GM21825 (cell line): ENCODE data around the gene FNTB.
"Not testable (repeated sequence)": the region's sequence is repeated elsewhere in the genome, so short reads cannot be mapped to it uniquely, and the experiment has no call there.

Source experiments
- ATAC-seq: cut with Tn5 transposase; IDR thresholded peaks from one replicate; pipeline ENCODE4 v1.9.1; 2021; ENCODE audit warnings: mild to moderate bottlenecking, moderate library complexity; ENCODE audit not compliant: unreplicated experiment

FNTB gene

DNA sequence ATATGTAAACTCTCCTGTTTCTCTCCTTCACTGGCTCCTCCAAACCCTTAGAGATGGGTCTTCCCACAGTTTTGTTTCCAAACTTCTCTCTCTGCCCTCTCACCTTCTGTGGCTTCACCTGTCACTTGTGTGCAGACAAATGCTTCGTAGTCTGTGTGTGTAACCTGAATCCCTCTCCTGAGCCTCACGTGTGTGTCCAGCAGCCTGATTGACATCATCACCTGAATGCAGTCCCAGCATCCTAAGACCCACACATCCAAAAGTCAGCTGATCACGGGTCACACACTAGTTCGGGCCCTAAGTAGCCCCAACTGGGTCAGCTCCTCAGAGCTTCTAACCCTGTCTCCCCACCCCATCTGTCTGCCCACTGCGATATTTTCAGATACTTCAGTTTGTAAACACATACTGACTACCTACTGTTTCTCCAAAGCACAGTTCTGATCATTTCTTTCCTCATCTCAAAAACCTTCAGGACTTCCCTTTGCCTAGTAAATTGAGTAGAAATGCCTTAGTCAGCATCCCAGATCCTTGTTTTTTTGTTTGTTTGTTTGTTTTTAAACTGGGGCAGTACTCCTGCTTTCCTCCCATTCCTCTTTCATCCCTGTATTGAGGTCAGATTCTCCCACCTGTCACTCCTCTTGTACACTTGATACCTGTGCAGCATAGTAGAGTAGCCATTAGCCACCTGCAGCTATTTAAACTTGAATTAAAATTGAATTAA, 23.7 kb downstream of the FNTB start:
- no peak for ATAC-seq

DNA sequence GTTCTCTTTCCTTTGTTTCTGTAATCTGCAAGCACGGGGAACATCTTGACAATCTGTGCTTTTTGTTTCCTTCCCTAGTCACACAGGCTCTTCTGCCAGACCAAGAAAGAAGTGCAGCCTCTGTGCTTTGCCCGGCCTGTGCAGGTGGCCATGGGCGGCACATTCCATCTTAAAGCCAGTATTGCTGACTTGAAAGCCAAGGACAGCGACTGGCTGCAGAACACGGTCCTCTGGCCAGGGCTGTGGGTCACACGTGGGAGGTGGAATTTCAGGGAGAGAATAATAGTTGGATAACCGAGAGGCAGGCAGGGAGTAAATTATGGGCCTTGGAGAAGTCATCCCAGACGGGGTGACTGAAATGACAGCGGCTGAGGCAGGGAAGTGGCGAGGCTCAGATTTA, 24.8 kb downstream of the FNTB start:
- ATAC-seq: no peak

DNA sequence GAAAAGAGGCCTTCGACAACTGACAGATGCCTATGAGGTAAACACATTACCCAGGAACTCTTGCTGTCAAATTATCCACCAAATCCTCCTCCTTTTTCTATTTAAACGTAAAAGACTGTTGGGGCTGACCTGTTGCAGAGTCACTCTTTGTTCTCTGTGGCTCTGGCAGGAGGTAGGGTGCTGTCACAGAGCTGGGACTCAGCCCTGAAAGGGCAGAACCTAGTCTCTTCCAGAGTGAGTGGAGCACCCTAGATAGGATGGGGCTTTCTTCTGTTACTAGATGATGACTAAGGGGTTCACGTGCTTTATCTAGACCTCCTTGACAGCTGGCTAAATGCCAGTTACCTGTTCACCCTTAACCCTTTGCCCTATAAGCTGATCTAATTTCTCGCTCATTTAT, 25.7 kb downstream of the FNTB start:
- no peak for ATAC-seq

DNA sequence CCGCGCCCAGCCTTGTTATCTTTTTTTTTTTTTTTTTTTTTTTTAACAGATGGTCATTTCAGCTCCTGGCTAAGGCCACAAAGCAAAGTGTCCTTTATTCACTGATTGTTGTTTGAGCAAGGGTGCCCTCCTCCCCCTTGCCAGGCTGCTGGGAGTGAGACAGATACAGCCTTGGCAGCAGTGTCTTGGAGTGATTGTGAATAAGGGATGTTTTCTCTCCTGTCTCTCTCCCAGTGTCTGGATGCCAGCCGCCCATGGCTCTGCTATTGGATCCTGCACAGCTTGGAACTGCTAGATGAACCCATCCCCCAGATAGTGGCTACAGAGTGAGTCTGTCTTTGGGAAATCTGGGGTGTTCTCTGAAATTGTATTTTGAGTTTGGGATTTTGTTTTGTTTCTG, 28.7 kb downstream of the FNTB start:
- ATAC-seq: no peak

DNA sequence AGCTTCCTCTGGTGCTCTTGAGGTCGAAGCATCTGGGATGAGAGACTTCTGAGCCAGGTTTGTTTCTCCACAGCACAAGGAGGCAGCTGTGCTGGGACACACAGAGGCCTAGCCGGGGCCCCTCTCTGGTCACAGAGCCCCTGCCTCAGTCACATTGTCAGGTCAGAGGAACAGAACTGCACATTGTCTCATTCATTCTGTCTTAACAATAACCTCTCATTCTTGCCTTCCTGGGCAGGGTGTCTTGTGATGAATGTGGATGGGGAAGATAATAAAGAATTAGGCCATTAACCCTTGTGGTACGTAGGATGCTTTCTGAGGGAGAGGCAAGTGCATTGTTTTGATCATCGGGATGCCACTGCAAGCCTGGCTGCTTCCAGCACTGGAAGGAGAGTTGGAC, 29.8 kb downstream of the FNTB start:
- ATAC-seq: no peak

DNA sequence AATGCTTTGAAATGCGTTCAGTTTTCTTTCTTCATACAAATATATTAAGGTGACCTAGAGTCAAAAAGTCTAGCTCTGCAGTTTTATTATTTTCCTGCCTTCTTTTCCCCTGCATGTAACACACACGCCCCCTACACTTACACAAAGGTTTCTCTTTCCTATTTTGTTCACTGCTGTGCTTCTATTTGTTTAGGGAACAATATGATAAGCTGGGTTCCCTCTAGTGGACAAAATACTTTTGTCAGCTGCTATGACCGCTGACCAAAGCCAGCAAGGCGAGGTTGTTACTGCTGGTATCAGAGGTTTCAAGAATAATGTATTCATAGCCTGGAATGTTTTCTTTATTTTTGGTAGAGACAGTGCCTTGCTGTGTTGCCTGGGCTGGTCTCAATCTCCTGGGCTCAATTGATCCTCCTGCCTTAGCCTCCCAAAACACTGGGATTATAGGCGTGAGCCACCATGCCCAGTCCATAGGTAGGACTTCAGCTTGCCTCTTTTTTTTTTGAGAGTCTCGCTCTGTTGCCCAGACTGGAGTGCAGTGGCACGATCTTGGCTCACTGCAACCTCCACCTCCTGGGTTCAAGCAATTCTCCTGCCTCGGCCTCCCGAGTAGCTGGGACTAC, 33.4 kb downstream of the FNTB start:
- ATAC-seq: no peak

DNA sequence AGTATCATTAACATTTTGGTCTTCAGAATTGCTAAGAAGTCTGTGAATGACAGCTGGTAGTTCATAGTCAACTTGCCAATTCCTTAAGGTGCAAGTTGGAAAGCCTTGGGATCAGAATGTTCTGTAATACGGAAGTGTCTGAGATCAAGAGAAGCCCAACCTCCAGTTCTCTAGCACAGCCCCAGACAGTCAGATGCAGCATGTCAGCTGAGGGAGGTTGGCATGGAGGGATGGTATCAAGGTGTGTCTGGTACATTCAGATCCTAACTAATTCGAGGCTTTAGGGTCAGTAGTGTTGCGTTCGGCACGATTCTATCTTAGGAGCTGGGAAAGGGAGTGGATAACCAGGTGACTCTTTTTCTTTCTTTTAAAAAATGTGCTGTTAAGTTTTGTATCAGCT, 38.3 kb downstream of the FNTB start:
- no peak for ATAC-seq

DNA sequence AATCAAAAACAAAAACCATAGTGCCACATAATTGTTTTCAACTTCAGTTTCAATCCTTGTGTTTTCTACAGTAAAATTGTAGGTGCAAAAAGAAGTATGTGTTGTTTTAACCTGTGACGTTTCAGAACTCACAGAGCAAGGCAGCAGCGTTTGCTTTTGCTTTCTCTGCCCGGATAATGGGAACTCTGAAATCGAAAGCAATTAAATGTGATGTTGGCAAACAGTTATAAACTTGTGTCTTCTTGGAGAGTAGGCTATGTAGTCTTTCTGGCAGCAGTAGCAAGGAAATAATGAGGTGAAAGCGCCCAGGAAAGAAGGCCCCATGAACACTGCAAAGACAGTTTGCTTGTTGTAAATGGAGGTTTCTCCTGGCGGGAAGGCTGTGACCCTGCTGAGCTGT, 39.1 kb downstream of the FNTB start:
- no peak for ATAC-seq

DNA sequence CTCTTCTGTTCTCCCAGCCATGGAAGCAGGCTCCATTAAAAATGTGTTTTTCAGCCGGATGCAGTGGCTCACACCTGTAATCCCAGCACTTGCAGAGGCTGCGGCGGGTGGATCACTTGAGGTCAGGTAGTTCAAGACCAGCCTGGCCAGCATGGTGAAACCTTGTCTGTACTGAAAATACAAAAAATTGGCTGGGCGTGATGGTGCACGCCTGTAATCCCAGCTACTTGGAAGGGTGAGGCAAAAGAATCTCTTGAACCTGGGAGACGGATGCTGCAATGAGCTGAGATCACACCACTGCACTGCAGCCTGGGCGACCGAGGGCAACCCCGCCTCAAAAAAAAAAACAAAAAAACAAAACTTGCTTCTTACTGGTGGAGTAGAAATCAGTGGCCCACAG, 39.8 kb downstream of the FNTB start:
- ATAC-seq: no peak

DNA sequence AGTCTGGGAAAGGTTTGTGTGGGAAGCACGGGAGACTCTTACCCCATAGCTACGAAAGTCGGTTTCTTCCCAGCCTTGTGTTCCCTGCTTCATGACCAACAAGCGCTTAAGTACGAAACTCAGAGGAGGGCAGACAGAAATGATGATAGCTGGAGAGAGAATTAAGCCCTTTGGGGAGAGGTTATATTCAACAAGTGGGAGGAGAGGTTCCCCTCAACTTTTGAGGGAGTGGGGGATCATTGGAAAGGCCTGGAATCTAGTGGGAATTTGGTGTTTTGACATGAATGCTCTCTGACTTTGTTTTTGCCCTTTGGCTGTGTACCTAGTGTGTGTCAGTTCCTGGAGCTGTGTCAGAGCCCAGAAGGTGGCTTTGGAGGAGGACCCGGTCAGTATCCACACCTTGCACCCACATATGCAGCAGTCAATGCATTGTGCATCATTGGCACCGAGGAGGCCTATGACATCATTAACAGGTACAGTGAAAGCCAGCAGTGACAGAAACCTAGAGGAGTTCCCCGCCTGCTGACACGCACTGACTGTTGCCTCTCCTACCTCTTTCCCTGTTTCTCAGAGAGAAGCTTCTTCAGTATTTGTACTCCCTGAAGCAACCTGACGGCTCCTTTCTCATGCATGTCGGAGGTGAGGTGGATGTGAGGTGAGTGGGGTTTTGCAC, 40.6 kb downstream of the FNTB start:
- no peak for ATAC-seq

DNA sequence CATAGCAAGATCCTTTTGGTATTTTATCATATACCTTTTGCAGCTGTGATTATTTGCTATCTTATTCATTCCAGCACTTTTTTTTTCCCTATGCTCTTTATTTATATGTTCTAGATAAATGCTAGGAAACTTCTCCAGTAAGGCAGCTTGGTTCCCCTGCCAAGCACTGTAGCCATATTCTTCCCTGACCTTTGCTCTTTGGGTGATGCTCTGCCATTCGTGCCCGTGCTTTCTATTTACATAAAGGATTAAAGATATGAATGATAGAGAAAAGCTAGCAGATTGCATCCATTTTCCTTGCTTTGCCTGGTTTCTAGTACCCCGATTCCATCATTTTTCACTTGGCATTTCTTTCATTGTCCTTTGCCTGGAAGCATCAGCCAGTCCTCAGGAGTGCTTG, 42.2 kb downstream of the FNTB start:
- no peak for ATAC-seq

DNA sequence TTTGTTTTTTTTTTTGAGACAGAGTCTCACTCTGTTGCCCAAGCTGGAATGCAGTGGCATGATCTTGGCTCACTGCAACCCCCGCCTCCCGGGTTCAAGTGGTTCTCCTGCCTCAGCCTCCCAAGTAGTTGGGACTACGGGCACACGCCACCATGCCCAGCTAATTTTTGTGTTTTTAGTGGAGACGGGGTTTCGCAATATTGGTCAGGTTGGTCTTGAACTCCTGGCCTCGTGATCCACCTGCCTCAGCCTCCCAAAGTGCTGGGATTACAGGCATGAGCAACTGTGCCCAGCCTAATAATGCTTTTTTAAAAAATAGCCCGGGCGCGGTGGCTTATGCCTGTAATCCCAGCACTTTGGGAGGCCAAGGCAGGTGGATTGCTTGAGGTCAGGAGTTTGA, 44.6 kb downstream of the FNTB start:
- not testable (repeated sequence) for ATAC-seq

DNA sequence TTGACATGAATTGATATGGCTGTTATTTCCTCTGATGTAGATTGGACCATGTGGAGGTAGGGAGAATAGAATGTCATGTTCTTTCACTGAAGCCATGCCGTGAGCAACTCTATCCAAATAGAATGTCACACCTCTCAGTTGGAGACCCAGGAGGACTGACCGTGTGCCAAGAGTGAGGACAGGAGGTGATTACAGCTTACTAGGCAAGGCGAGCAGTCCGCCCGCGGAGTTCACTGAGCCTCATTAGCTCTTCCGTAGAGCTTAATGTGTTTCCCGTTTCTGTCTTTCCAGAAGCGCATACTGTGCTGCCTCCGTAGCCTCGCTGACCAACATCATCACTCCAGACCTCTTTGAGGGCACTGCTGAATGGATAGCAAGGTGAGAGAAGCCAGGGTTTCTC, 45.6 kb downstream of the FNTB start:
- no peak for ATAC-seq

DNA sequence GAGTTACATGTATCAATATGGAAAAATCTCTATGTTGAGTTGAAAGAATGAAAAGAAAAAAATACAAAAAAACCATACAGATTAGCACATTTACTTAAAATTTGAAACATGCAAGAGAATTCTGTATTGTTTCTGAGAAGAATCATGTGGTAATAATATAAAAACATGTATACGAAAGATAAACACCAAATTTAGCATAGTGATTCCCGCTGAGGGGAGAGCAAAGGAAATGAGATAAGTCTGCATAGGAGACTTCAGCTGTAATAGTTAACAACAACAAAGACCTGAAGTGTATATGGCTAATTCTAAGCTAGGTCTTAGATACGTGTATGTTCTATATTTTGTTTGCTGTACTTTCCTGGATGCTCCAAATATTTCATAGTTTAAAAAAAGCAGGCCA, 46.5 kb downstream of the FNTB start:
- no peak for ATAC-seq

DNA sequence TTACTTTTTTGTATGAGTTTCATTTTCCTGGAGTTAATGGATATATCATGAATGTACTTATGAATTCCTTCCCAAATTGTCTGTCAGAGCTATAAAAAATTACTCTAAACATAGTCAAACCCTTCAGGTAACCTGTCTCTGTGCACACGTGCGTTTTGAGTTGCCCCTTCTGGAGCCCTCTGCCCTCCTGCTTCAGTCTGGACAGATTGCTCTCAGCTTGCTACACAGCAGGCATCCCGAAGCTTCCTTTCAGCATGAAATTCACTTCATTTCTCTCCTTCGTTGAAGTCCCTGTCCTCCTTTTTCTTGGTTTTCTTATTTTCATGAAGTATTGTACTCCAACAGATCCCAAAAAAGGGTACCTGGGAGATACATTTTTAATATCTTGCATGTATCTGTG, 47.3 kb downstream of the FNTB start:
- ATAC-seq: no peak

DNA sequence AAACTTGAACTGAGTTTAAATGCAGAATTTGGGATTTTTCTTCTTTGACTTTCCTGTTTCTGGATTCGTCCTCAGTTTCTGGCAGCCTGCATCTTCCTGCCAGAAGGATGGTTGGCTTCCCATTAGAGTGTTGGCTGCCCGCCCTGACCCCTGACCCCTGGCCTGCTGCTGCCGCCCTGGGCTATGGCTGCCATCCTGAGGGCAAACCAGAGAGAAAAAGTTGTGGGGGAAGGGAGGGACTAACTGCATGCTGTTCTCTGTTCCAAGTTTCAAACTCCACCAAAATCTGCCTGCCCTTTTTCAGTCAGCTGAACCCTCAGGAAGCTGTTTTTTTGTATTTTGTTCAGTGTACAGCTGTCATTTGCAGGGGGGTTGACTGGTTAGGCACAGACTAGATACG, 48.4 kb downstream of the FNTB start:
- no peak for ATAC-seq

DNA sequence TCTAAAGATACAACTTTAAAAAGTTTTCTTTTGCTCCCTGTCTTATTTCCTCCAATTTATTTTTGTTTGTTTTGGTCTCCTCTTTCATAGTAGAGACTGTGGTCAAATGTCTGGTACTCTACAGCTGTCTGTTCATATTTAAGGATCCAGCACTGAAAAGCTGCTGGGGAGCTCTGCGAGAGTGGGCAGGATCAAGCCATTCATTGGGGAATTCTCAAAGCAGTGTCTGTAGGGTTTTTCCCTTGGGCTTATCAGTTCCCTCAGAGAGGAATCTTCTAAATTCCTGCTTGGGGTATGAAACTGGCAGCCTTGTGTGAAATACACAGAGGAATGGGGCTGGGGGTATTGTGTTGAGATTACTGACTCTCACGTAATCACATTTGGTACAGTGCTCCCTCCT, 52.3 kb downstream of the FNTB start:
- ATAC-seq: no peak

DNA sequence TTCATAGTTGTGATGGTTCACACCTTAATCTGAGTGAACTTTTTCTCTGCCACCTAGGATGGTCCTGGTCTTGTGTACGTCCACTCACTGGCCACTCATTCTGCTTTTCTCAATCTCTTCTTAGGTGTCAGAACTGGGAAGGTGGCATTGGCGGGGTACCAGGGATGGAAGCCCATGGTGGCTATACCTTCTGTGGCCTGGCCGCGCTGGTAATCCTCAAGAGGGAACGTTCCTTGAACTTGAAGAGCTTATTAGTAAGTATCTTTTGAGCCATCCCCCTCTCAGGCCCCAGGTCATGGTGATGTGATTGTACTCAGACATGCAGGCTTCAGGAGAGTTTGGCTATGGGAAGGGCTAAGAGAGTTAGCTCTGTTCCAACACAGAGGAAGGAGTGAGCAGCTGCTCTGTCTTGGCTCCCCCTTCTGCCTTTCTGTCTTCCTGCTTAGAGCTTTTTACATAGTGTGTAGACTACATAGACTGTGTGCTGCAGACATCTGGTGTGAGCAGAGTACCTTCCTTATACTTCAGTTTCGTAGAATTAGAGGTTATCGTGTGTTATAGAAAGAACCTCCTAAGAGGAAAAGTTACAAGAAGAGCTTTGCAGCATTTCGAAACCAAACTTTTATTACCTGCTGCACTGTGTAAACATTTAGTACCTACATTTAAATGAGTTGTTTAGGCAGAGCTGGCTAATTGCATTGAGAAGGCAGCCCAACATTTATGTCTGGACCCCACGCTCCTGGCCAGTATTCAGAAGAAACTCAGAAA, 54.2 kb downstream of the FNTB start:
- ATAC-seq: no peak

DNA sequence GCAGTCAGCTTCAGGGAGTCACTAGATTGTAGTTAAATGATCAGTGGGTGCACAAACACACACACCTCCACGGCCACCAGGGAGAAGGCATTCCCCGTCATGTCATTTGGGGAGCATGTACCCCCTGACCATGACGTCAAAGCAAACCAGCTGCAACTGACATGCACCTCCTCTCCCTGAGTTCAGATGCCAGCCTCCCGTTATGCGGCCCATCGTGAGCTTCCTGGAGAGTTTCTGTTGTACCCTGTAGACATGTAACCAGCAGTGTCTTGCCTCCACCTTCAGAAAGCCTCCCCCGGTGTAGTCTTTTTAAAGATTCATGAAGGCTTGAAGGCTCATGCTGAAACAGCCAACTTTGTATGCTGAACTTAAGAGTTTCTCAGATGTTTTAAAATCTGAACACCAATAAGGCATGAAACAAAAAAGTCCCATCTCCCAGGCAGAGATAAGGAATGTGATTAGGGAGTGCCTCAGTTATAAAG, 54.8 kb downstream of the FNTB start:
- ATAC-seq: no peak

DNA sequence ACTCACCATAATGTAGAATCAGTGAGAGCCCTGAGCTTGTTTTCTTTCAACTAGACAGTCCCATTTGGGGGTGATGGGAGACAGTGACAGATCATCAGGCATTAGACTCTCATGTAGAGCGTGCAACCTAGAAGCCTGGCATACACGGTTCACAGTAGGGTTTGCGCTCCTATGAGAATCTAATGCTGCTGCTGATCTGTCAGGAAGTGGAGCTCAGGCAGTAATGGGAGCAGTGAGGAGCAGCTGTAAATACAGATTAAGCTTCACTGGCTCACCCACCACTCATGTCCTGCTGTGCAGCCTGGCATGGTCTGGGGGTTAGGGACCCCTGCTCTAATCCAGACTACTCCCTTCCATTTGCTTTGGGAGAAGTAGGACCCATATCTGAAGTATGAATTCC, 55.6 kb downstream of the FNTB start:
- no peak for ATAC-seq

DNA sequence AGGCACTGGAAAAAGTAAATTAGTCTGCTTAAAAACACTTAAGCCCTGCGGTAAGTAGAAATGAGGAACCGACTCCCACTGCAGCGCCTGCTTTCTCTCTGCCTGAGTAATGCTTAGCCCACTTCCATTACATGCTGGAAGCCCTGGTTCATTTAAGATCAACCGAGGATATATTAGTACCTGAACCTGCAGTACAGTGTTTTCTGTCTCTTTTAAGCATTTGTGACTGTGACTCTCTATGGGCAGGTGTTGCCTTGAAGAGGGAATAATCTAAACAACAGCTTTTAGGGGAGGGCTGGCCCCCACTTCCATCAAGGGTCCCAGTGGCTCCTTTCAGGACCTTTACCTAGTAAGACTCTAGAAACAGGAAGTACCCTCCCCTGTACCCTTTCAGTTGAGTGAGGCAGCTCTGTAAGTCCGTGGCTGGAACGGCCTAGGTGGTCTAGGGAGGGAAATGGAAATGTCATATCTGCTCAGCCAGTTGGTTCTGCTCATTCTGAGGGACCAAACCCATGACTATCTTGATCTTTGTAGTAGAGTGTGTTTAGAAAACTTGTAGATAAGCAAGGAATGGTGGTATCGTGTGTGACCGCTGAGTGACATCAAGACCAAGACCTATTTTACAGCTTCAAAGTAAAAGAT, 56.2 kb downstream of the FNTB start:
- ATAC-seq: peak; percentile 69
